Muscle of leg (tissue), 11 donors: ENCODE data around the gene HSD17B7. TPM values are rescaled to one million over a fixed set of nuclear protein-coding genes. Genes with fewer than 3 reads are reported as not detected.

ENCODE experiments used
- DNase-seq: peaks from one replicate; pipeline ENCODE4 v3.0.0; 2013
- H3K27ac ChIP-seq: one replicate; pipeline ENCODE4 v1.5.1; 2013; ENCODE audit warnings: mild to moderate bottlenecking, low read length, control low read depth
- H3K27me3 ChIP-seq: one replicate; pipeline ENCODE4 v1.6.1; 2013; ENCODE audit warnings: low read length; ENCODE audit not compliant: control insufficient read depth, insufficient read depth
- H3K36me3 ChIP-seq: one replicate; pipeline ENCODE4 v1.6.1; 2013; ENCODE audit warnings: low read length; ENCODE audit not compliant: control insufficient read depth, insufficient read depth
- H3K4me1 ChIP-seq: one replicate; pipeline ENCODE4 v1.6.1; 2013; ENCODE audit warnings: low read length; ENCODE audit not compliant: control insufficient read depth, insufficient read depth
- H3K4me3 ChIP-seq: one replicate; pipeline ENCODE4 v1.5.1; 2013; ENCODE audit warnings: low read length, control low read depth
- H3K9me3 ChIP-seq: replicated peaks from 2 replicates; pipeline ENCODE4 v1.6.1; 2013; ENCODE audit warnings: low read depth, low read length; ENCODE audit not compliant: control insufficient read depth
- WGBS: methylation state at CpG from one replicate; pipeline ENCODE4 v1.1.5; 2013; ENCODE audit warnings: missing lambda C conversion rate; ENCODE audit not compliant: insufficient coverage; 5-methylcytosine and 5-hydroxymethylcytosine counted together
- polyA plus RNA-seq, 8 donors: library from polyadenylated mRNA; unstranded; fragments of 120-200 nt; gene quantifications; one replicate each; pipeline versions ENCODE4 v1.2.1 to v1.2.3, GENCODE V29; 2013; ENCODE audit warnings: inconsistent platforms in 1 of 8, low replicate concordance in 1 of 8; ENCODE audit not compliant: insufficient read length in 8 of 8, insufficient read depth in 1 of 8
- total RNA-seq: library from RNA; stranded (reverse); fragments of 120-200 nt; gene quantifications from one replicate; pipeline ENCODE4 v1.2.4, GENCODE V29; 2013

HSD17B7 gene
- total and polyA plus RNA-seq, 9 donors, result 6.2 to 11.7 (median 7.6) TPM

DNA sequence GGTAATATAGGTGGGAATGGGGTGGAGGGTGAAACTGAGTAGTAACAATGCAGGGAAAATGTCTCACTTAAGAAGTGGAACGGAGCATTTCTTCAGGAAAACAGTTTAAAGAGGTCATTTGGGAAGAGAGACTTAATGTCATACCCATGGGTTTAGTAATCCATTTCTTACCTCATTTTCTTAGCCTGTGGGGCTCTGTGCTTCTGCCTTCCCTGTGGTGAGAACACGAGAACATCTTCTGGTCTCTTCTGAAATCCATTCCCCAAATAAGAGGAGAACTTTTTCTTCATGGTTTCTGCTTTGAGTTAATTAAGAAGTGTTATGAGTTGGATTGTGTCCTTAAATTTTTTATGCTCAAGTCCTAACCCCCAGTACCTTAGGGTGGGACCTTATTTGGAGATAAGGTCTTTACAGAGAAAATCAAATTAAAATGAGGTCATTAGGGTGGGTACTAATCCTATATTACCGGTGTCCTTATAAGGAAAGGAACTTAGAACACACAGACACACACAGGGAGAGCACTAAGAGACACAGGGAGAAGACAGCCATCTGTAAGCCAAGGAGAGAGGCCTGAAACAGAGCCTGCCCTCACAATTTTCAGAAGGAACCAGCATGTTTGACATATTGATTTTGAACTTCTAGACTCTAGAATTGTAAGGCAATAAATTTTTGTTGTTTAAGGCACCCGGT is 65.1 kb downstream of the HSD17B7 start:
- no peaks in the 10 kb centered on the region for H3K27me3 ChIP-seq

DNA sequence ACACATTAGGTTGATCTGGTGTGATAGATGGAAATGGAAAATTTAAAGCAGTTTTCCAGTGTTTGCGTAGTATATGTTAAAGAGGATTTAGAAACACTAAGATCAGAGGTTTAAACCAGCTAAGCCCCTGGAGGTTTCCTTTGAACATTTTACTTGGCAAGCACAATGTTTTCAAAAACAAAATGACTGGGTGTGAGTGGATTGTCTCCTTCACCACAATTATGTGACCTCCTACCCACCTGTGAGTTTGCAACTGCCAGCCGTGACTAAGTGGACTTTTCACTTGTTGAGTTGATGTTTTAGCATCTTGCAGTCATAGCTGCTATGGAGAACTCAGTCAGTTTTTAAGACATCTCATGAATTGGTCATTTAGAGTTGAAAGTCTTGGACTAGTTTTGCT is 65.8 kb downstream of the HSD17B7 start:
- Histone ChIP-seq H3K36me3 (no peaks in the 10 kb centered on the region), H3K4me3 (no peak overlapping the region), H3K27ac (no peak overlapping the region), H3K4me1 (no peaks in the 10 kb centered on the region), H3K27me3 (no peaks in the 10 kb centered on the region), H3K9me3 (no peaks in the 10 kb centered on the region)
- WGBS, result no CpG with 5 or more reads among the region's 2 CpGs
- no peak for DNase-seq

More for the DNA sequence above, 65.1 kb downstream of the HSD17B7 start:
- Histone ChIP-seq H3K4me1 (no peaks in the 10 kb centered on the region), H3K36me3 (no peaks in the 10 kb centered on the region), H3K4me3 (no peak overlapping the region), H3K27ac (no peak overlapping the region), H3K9me3 (no peaks in the 10 kb centered on the region)
- DNase-seq, result no peak
- WGBS, result no CpG with 5 or more reads among the region's 4 CpGs

GRCh38 chr1:162857850-162858249 is 67.3 kb downstream of the HSD17B7 start:
- Histone ChIP-seq H3K36me3 (no peaks in the 10 kb centered on the region), H3K27ac (no peak overlapping the region), H3K27me3 (no peaks in the 10 kb centered on the region), H3K9me3 (no peaks in the 10 kb centered on the region), H3K4me3 (no peak overlapping the region), H3K4me1 (peaks cover 8% of the 10 kb centered on the region)
- DNase-seq, result no peak

DNA sequence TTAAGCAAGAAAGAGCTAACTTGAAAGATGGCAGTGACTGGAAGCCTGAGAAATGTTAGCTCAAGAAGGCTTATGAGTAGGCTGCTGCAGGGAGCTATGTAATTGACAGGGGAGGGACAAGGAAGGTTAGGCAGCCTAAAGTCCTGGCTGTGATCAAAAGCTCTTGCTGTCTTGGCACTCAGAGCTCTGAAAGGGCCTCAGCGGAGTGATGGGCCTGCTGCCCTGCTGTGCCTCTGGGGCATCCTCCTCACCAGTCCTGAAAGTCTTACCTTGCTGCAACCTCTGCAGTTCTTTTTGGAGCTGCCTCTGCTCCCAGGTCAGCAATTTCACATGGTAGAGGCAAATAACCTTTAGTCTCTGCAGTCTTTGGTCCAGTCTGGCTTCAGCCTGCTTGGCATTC is 68.7 kb downstream of the HSD17B7 start:
- DNase-seq, result no peak
- Histone ChIP-seq H3K4me3 (no peak overlapping the region), H3K9me3 (no peaks in the 10 kb centered on the region), H3K4me1 (peaks cover 8% of the 10 kb centered on the region), H3K27me3 (no peaks in the 10 kb centered on the region), H3K27ac (no peak overlapping the region), H3K36me3 (no peaks in the 10 kb centered on the region)
- WGBS, result 73% methylated on average over 1 of the region's 1 CpG

- WGBS, result no CpG with 5 or more reads among the region's 4 CpGs
- Histone ChIP-seq H3K36me3 (no peaks in the 10 kb centered on the region), H3K27me3 (no peaks in the 10 kb centered on the region), H3K4me3 (peak within 1 kb of the TSS; percentile 2), H3K9me3 (no peaks in the 10 kb centered on the region), H3K27ac (peak within 1 kb of the TSS; percentile 71), H3K4me1 (peaks cover 8% of the 10 kb centered on the region)
- DNase-seq, result peak; percentile 37
Measured at GRCh38 chr1:162861101-162861500, 70.6 kb downstream of the HSD17B7 start, which contains the start of gene CCDC190. CCDC190 (minus strand) TSS chr1:162861175; CDS start chr1:162859646, 1,529 bp downstream.

DNA sequence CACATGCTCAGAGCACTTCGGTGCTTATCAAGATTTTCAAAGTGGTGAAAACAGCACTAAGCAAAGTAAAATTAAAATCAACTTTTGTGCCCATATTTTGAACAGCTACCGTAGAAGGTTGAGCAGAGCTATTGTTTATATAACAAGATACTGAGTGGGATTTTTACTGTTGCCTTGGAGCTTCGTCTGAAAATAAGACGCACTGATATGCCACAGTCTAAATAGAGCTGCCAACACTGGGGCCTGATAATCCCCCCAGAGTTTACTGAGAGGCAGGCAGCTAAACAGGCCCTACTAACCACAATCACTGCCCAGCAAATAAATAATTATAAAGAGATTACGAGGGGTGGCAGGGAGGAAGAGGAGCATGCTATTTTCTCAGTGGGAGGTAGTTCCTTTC is 71.1 kb downstream of the HSD17B7 start:
- H3K36me3 ChIP-seq, result no peaks in the 10 kb centered on the region
- no peaks in the 10 kb centered on the region for H3K9me3 ChIP-seq
- WGBS, result no CpG with 5 or more reads among the region's 5 CpGs
- DNase-seq, result no peak
- peak overlapping the region; percentile 71 for H3K27ac ChIP-seq
- H3K27me3 ChIP-seq, result no peaks in the 10 kb centered on the region
- H3K4me3 ChIP-seq, result no peak overlapping the region
- H3K4me1 ChIP-seq, result peaks cover 8% of the 10 kb centered on the region

Other genes with a start within 250 kb of the HSD17B7 start
- 42.2 TPM for gene UAP1, start 229.0 kb upstream of the HSD17B7 start, total RNA-seq
- gene UAP1, start 229.0 kb upstream of the HSD17B7 start, polyA plus RNA-seq, result 10 to 100 TPM; 26.5 to 40.1 (median 29.8) TPM
- gene DDR2, start 158.2 kb upstream of the HSD17B7 start, total RNA-seq, result 58.2 TPM
- gene DDR2, start 158.2 kb upstream of the HSD17B7 start, polyA plus RNA-seq, result 10 to 100 TPM; 23.7 to 66.4 (median 46.8) TPM
- 9.7 TPM for gene CCDC190, start 70.5 kb downstream of the HSD17B7 start, total RNA-seq
- gene CCDC190, start 70.5 kb downstream of the HSD17B7 start, polyA plus RNA-seq, result 1 to 10 TPM; 2.0 to 7.2 (median 5.5) TPM